GM18861 (cell line): ENCODE measurements around the gene VKORC1.

ENCODE experiments used
- ATAC-seq: cut with Tn5 transposase; IDR thresholded peaks from one replicate; pipeline ENCODE4 v1.9.1; 2021; ENCODE audit not compliant: unreplicated experiment

Gene VKORC1

DNA sequence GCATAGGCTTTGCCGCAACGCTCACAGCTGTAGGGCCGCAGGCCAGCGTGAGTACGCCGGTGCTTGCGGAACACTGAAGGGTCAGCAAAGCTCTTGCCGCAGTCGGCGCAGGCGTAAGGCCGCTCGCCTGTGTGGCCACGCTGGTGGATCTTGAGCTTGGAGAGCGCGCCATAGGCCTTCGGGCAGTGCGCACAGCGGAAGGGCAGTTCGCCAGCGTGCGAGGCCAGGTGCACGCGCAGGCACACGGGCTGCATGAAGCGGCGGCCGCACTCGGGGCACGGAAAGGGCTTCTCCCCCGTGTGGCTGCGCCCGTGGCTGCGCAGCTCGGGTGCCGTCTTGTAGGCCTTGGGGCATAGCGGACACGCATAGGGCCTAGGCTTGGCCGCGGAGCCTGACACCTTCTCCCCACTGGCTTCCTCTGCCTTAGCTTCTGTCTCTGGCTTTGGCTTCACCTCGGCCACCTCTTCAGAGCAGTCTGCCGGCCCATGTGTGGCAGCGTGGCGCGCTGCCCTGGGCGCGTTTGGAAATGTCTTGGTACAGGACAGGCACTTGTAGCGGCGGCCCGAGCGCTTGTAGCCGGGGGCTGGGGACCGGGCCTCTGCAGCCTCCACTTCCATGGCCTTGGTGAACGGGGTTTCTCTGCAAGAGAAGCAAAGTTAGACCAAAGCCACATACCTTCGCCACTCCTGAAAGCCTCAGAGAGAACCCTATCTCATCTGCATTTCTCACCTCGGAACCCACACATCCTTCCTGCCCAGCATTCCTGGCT is 30.6 kb downstream of the VKORC1 start:
- ATAC-seq = no peak

DNA sequence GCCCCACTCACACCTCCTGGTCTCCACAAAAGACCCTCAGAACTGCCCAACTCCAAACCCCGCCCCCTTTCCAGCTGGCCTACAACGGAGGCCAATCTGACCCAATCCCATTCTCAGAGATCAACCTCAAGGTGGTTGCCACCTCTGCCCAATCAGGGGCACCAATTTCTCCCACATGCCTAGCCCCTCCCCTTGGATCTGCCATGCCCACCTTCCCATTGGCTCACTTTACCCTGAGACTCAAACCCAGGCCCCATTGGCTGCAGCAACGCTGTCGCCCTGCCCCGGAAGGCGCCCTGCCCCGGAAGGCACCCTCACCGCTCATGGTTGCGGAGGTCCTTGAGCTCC is 31.1 kb downstream of the VKORC1 start:
- no peak for ATAC-seq

DNA sequence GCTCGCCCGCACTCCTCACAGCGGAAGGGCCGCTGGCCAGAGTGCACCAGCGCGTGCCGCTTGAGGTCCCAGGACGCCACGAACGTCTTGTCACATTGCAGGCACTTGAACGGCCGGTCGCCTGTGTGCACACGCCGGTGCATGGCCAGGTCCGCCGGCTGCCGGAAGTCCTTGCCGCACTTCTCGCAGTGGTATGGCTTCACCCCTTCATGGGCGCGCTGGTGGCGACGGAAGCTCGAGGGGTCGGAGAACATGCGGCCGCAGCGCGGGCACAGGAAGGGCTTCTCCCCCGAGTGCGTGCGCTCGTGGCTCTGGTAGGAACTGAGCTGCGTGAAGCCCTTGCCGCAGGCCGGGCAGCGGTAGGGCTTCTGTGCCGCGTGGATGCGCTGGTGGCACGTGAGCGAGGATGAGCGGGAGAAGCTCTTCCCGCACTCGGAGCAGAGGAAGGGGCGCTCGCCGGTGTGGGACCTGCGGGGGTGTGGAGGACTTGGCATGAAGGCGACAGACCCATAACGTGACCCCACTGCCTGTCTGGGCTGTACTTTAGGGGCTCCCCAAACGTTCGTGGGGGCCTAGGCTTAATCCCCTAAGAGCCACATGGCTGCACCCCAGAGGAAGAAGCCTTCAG is 32.7 kb downstream of the VKORC1 start:
- no peak for ATAC-seq

DNA sequence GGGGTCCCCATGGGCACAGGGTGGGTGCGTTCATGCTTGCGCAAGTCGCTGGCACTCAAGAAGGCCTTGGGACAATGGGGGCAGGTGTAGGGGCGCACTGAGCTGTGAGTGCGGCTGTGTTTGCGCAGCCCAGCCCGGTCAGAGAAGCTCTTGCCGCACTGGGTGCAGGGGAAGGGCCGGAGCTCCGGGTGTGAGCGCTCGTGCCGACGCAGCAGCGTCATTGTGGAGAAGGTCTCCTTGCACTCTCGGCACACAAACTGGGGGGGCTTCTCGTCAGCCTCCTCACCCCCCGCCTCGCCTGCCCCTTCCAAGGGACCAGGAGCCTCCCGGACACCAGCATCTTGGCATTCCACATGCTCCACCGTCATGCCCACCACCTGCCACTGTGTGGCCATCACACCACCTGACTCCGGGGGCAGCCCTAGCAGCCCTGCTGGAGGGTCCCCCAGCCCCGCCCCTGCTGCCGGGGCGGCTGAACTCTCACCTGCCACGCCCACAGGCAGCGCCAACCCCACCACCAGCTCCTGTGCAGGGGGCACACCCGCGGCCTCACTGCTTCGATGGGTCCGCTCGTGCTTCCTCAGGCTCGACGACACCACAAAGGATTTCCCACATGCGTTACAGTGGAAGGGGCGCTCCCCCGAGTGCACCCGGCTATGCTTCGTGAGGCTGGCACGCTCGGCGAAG is 33.3 kb downstream of the VKORC1 start:
- no peak for ATAC-seq

DNA sequence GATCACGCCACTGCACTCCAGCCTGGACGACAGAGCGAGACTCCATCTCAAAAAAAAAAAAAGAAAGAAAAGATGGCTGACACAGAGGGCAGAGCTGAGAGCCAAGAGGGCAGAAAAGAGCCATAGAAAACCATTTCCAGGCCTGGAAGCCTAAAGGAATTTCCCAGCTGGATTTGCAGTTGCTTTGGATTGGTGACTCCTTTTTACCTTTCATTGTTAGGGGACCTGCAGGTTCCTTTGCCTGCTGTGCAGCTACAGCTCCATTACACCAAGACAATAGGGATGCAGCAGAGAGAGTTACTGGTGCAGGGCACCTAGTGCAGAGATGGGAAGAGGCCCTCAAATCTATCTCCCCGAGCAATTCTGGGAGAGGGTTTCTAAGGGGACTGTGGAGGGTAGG is 39.0 kb downstream of the VKORC1 start:
- no peak for ATAC-seq

DNA sequence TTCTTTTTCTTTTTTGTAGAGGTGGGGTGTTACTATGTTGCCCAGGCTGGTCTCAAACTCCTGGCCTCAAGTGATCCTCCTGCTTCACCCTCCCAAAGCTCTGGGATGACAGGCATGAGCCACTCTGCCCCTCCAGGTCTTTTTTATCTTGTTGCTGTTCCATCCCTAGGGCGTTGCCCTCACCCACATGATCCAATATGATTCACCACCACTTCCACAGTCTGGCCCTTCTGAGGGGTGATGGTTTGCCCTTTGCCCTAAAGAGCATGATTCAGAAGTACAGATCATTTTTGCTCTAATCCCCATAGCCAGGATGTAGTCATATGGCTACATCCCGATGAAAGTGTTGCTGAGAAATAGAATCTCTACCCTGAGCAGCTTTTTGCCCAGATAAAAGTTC is 42.5 kb downstream of the VKORC1 start:
- ATAC-seq = no peak

DNA sequence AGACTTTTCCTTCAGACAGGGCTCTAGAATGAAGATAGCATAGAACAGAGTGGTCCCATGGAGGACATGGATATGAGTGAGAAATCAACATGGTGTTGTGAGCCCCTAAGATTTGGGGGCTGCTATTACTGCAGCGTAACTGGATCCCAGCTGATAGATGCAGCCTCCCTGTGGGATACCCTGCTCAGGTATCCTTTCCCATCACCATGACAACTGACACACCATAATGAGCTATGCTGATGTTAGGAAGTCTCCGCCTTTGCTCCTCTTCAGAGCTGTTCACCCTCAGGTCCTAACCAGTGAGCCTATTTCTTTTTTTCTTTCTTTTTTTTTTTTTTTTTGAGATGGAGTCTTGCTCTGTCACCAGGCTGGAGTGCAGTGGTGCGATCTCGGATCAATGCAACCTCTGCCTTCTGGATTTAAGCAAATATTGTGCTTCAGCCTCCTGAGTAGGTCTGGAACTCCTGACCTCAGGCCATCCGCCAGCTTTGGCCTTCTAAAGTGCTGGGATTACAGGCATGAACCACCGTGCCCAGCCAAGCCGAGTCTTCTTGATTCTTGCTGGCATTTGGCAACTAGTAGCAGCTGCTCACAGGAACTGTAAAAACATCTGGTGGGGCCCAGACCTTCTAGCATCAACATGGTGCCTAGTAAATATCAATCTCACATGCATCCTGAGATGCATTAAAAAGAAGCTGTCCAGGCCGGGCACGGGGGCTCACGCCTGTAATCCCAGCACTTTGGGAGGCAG is 44.1 kb downstream of the VKORC1 start:
- ATAC-seq = no peak

DNA sequence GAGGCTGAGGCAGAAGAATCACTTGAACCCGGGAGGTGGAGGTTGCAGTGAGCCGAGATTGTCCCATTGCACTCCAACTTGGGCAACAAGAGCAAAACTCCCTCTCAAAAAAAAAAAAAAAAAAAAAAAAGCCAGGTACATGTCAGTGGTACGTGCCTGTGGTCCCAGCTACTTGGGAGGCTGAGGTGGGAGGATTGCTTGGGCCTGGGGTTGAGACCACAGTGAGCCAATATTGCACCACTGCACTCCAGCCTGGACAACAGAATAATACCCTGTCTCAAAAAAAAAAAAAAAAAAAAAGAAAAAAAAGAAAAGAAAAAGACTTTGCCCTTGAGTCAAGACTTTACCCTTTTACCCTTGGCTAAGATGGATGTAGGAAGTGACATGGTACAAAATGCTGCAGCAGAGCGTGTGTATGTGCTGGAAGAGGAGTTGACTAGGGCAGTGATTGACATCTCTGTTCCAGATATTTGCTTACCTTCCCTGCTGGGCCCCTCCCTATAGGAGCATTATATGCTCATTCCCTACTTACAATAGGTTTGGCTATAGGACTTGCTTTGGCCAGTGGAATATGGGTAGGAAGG is 50.6 kb downstream of the VKORC1 start:
- ATAC-seq = no peak

DNA sequence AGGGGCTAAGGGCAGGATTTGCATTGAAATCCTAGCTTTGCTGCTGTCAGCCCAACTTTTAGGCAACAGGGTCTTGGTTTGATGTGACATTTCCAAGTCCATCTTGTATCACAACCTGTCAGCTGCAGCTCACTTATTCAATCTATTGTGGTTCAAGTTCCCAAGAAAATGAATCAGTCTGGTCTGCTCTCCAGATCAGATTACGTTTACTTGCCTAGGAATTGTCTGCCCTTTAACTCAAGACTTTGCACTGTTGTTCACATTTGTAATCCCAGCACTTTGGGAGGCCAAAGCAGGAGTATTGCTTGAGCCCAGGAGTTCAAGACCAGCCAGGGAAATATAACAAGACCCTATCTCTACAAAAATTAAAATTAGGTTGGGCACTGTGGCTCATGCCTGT is 51.2 kb downstream of the VKORC1 start:
- ATAC-seq = no peak

DNA sequence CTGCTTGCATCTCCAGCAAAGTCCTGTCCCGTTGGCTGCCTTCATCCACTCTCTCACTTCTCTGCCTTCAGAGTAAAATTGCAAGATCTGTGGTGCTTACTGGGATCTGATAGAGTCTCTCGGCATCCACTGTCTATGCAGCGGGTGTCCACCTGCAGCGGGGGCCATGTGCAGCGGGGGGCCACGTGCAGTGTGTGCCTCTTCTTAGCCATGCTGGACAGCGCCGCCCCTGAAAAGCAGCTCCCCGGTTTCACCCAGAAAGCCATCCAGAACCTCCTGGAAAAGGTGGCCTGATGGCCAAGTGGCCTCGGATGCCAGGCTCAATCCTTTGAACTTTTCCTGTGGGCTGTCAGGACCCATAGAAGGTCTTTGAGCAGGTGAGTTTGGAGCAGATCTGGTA is 51.7 kb downstream of the VKORC1 start:
- ATAC-seq = no peak
